GM10266 (cell line): ENCODE results near the gene NEGR1.
A peak's percentile ranks its signal among the peaks of the same experiment; 100 is the strongest.

ENCODE experiments used
- DNase-seq: peaks from one replicate; pipeline ENCODE4 v3.0.0; 2012; ENCODE audit errors: extremely low spot score
- TF ChIP-seq, protein P1 (sequence below): IDR thresholded peaks from 2 replicates; pipeline ENCODE4 v1.5.1; 2012; ENCODE audit warnings: mild to moderate bottlenecking, low read depth; ENCODE audit not compliant: control insufficient read depth, insufficient read depth; ENCODE audit errors: missing control alignments

The NEGR1 gene

GRCh38 chr1:72129869-72130268 is 152.5 kb downstream of the NEGR1 start:
- no peak for DNase-seq
- TF ChIP-seq, protein P1, sequence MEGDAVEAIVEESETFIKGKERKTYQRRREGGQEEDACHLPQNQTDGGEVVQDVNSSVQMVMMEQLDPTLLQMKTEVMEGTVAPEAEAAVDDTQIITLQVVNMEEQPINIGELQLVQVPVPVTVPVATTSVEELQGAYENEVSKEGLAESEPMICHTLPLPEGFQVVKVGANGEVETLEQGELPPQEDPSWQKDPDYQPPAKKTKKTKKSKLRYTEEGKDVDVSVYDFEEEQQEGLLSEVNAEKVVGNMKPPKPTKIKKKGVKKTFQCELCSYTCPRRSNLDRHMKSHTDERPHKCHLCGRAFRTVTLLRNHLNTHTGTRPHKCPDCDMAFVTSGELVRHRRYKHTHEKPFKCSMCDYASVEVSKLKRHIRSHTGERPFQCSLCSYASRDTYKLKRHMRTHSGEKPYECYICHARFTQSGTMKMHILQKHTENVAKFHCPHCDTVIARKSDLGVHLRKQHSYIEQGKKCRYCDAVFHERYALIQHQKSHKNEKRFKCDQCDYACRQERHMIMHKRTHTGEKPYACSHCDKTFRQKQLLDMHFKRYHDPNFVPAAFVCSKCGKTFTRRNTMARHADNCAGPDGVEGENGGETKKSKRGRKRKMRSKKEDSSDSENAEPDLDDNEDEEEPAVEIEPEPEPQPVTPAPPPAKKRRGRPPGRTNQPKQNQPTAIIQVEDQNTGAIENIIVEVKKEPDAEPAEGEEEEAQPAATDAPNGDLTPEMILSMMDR, result no peak

DNA sequence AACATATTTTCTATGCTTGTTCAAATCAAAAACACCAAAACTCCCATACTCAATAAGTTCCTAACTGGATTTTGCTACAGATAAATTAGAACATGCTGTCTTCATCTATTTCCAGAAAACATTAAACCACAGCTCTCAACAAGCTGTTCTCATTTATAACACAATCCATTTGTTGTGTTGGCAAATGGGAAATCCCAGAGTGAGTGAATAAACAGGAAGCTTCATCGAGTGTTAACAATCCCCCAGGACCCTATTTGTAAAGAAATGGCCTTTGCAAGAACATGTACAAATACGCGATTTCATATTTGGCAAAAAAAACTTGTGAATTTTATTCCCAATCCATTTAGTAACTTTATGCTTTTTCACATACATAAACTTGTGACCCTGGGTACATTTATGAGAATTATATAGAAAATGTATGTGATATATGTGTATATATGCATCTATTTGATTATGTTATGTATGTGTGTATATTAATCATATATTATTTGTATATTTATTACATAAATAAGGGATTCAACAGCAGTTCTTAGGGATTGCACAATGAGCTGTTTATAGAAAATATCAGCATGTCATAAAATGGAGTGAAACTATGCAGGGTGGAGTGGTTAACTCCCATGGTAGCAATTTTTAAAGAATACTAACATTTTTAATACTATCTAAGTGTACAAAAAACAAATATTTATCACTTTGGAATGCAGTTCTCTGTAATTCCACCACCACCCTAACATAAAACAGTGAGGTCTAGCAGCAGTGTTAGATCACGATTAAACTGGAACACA is 160.0 kb downstream of the NEGR1 start:
- TF ChIP-seq, protein P1, result peak; percentile 2
- DNase-seq, result no peak

GRCh38 chr1:72119491-72119890 is 162.8 kb downstream of the NEGR1 start:
- TF ChIP-seq, protein P1, result no peak
- no peak for DNase-seq

GRCh38 chr1:72117621-72118020 is 164.7 kb downstream of the NEGR1 start:
- DNase-seq, result no peak
- TF ChIP-seq, protein P1, result no peak

DNA sequence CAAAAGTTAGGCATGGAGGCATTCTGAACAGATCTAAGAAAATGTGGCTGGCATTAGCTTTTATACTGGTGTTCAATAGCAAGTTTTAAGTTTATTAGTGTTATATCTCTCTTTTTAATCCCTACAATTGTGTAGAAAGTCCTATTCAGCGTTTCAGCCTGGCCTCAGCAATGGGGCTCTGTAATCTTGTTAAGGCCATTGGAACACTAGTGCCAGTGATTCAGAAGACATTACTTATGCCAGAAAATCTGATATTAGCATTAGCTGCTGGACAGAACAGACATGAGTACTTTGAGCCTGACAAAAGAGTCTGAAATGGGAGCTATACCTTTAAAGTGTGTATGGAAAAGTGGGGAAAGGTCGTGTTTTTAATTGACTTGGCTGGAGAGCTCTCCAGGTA is 167.0 kb downstream of the NEGR1 start:
- no peak for DNase-seq
- TF ChIP-seq, protein P1, result no peak

GRCh38 chr1:72111662-72112061 is 170.7 kb downstream of the NEGR1 start:
- TF ChIP-seq, protein P1, result no peak
- DNase-seq, result no peak

DNA sequence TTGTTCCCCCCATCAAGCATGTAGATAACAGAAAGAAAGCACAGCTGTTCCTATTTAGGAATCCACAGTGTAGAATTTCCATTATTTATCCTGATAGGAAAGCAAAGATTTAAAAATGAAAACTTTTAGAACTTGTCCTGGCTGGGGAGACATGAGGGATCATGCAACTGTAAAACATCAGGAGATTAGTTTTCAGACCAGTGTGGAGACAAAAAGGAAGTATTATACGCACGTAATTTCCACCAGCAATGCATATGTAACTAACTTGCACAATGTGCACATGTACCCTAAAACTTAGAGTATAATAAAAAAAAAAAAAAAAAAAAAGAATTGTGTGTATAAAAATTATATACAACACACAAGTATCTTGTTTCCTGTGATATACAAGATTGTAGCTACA is 172.4 kb downstream of the NEGR1 start:
- TF ChIP-seq, protein P1, result no peak
- no peak for DNase-seq
